HG03196 (cell line): ENCODE results near the gene KCNQ4.

Source experiments
- ATAC-seq: cut with Tn5 transposase; IDR thresholded peaks from one replicate; pipeline ENCODE4 v1.9.1; 2021; ENCODE audit not compliant: unreplicated experiment

KCNQ4 gene

GRCh38 chr1:40794974-40795715, 11.6 kb downstream of the KCNQ4 start:
- ATAC-seq, result no peak

GRCh38 chr1:40795811-40796586, 12.4 kb downstream of the KCNQ4 start:
- no peak for ATAC-seq

DNA sequence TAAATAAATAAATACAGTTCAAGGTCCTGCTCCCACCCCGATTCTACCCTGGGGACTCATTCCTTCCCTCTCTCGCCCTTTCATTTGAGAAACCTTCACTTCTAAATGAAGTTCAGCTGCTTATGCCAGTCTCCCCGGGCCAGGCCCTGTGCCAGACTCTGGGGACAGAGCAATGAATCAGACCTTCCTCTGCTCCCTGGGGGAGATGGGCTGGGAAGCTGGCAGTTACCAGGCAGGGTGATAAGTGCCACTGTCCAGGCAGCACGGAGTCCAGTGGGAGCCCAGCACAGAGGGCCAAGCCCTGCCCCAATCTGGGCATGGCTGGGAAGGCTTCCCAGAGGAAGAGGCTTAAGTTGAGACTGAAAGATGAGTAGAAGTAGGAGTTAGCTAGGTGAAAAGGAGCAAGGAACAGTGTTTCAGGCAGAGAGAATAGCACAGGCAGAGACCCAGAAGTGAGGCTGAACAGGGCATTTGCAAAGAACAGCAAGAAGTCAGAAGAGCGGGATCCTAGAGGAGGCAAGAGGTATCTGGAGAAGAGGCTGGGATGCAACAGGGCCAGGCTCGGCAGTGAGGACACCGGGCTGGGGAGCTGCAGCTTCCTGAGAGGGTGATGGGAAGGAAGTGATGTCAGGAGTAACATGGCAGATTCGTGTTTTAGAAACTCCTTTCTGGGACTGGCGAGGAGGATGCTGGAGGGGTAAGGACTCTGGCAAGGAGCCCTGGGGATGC, 13.5 kb downstream of the KCNQ4 start:
- ATAC-seq, result no peak

GRCh38 chr1:40797668-40798010, 14.1 kb downstream of the KCNQ4 start:
- no peak for ATAC-seq

DNA sequence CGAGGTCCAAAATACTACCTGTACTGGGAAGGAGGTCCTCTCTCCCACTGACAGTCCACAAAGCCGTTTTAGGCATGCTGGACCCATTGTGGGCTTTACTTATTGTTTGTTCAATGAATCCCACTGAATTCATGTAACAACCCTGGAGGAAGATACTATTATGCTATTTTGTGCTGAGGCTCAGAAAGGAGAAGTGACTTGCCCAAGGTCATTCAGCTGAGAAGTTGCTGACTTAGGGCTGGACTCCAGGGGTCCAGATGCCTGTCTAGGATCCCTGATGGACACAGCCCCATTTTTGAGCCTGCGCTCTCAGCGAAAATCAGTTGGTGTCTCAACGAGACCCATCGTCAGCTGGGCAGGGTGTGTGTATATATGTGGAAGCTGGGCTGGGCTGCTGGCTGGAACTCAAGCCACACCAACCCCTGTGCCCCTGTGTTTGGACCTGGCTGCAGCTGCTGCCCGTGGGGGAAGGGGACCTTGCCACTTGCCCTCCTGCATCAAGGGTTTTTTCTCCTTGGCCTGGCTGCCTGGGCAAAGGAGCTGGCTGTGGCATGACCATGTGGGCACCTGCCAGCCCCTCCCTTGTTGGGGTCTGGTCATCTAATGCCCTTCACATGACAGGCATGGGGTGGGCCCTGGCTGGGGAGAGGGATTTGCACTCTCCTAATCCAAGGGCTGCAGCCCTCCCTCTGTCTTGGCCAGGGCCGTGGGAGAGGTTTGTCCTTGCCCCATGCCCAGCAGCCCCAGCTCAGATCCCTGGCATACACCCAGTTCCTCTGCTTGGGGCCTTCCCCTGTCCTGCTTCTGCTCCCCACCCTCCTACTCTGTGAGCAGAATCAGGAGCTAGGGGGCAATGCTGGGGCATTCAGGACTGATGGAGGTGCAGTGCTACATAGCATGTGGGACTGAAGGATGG, 15.0 kb downstream of the KCNQ4 start:
- no peak for ATAC-seq

GRCh38 chr1:40799351-40799867, 15.8 kb downstream of the KCNQ4 start:
- ATAC-seq, result no peak

DNA sequence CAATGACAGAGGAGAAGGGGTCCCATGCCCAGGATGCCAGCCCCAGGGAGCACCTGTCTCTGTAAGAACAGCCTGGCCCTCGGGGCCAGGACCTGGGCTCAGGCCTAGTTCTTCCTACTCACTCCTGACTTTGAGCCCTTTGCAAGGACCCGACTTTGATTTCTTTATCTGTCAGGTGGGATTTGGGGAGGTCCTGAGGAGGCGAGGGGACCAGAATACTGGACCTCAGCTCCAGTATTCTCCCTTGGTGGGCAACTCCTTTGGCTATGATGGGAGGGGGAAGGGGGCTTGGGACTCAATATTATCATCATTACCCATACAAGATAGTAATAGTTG, 18.1 kb downstream of the KCNQ4 start:
- no peak for ATAC-seq

DNA sequence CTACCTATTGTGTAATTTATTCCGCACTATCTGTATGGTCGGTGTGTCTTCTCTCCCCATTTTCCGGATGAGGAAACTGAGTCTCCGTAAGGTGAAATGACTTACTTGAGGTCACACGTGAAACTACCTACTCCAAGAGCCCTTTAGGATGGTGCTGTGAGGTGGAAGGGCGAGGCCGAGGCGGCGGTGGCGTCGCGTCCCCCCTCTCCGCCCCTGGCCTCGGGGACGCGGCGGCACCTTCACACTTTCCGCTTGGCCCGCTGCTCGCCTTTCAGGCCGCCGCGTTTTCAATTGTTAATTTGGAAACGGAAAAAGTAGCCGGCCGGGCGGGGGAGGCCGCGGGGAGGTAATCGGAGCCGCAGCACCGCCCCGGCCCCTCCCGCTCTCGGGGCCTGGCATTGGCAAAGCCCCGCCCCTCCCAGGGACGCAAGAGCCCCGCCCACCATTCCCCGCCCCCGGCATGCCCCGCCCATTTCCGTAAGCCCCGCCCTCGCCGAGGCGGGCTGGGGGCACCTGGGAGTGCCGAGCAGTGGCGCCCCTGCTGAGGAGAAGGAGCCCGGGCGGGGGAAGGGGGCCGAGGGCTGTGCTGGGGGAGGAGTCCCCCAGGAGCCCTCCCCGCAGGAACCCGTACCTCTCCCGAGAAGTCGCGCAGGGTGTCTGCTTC, 18.6 kb downstream of the KCNQ4 start:
- peak; percentile 40 for ATAC-seq

DNA sequence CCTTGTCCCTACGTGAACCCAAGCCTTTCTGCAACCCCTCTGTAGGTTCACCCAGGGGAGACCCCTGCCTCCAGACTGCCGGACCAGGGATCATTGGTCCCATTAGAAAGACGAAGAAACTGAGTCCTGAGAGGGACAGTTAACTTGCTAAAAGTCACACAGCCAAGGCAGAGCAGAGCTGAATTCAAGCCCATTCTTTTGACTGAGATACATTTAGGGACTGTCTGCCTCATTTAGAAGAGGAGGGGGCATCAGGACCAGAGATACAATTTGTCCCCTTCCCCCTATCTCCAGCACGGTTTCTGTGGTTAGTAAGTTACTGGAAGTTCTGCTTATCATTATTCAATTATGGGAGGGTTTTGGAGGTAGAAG, 19.1 kb downstream of the KCNQ4 start:
- no peak for ATAC-seq

DNA sequence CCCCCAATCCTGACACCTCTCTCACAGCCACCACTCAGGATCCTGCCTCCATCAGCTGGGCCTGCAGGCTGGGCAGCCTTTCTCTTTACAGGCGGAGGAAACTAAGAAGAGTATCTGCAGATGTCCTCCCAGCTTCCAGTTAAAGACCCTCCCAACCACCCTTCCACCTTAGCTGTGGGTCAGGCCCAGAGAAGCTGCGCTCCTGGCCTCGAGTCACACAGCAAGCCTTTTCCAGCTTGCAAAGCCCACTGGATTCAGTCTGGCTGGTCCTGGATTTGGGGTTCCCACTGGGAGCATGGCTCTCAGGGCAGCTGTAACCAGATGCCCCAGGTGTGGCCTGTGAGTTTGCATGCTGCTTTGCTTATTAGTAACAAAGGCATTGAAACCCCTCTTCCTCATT, 19.9 kb downstream of the KCNQ4 start:
- ATAC-seq, result no peak

- ATAC-seq, result no peak
These were observed 20.3 kb downstream of the KCNQ4 start for GRCh38 chr1:40803902-40804301.

GRCh38 chr1:40806240-40806639, 22.7 kb downstream of the KCNQ4 start:
- no peak for ATAC-seq

DNA sequence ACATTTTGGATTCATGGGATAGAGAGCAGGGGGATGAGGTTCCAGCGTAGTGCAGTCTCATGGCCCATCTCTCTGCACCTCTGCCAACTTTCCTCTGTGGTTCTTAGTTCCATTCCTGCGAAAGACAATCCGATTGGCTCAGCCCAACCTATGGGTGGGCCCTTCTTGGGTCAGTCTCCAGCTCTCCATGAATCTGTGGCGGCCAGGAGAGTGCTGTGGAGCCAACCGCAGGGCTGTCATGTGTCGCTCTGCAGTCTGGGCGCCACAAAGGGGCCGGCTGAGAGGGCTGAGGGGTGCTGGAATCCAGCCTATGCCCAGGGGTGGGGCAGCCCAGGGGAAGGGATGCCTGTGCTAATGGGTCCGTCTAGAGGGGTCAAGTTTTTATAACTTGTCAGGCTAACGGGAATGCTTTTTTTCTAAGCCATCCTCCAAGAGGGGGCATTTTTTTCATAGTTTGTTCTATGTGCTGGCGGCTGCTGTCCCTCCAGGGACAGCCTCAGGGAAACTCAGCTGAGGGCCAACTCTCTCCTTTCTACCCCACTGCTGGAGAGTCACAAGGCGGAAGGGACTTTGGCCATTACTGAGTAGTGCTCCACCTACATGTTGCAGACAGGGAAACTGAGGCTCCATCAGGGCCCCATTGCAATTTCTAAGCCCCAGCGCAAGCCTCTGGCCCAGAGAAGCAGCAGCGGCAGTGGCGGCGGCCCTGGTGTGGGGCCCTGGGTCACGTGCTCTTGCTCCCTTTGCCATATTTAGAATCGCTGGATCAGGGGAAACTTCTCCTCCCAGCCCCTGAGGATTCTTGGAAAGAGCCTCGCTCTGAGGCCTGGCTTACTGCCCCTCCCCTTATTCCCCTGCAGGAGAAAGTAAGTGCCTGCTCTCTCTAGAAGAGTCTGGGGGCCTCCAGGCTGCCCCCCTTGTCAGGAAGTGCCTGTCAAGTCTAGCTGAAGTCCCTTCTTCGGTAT, 23.4 kb downstream of the KCNQ4 start:
- no peak for ATAC-seq

DNA sequence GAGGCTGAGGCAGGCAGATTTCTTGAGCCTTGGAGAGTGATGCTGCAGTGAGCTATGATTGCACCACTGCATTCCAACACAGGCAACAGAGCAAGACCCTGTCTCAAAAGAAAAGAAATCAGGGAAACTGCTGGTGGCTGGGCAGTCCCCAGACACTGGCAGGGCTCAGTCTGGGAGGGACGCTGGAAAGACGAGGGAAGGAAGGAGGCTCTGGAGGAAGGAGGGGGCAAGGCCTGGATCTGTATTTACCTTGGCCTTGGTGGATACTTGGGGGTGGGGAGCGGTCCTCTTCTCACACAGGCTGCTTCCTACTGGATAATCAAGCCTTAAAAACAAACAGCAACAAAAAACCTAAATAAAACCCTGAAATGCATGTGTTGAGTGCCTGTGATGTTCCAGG, 24.4 kb downstream of the KCNQ4 start:
- no peak for ATAC-seq

GRCh38 chr1:40808444-40808843, 24.9 kb downstream of the KCNQ4 start:
- no peak for ATAC-seq

GRCh38 chr1:40808909-40809308, 25.3 kb downstream of the KCNQ4 start:
- ATAC-seq, result no peak

DNA sequence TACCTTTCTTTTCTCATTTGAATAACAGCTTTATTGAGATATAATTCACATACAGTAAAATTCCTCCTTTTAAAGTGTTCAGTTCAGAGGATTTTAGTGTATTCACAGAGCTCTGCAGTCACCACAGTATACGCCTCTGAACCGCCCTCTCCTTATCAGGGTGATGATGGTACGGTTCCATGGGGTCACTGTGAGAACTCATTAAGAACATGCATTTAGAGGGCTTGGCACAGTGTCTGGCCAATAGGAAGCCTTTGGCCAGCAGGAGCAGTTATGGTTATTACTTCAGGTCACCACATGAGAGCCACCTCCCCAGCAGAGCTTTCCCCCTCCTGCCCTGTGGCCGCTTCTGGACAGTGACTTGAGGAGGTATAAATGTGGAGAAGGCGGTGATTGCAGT, 27.3 kb downstream of the KCNQ4 start:
- no peak for ATAC-seq

- ATAC-seq, result no peak
These were observed 31.8 kb downstream of the KCNQ4 start for GRCh38 chr1:40815420-40815819.

DNA sequence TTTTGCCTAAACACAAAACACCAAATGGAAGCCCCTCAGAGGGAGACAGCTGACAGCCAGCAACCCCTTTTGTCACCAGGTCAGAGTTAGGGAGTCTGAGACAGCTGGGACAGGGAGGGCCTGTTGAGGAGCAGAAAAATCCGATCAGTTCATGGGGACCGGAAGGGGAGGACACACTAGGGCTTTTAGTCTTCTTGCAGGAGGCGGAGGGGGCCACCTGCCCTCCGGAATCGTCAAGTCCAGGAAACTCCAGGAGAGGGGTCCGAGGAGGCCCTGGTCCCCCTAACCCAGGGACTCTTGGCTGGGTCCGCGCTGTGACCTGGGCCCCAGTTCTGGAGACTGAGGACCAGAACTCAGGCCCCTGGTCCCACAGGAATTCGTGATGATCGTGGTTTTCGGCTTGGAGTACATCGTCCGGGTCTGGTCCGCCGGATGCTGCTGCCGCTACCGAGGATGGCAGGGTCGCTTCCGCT, 34.2 kb downstream of the KCNQ4 start:
- ATAC-seq, result no peak
